T-helper 1 cell (primary cell): ENCODE measurements around the gene AHDC1.

Experiments used
- DNase-seq, 5 donors: peaks; one replicate each; pipeline ENCODE4 v3.0.0-alpha.2; 2012 to 2020

AHDC1 gene

DNA sequence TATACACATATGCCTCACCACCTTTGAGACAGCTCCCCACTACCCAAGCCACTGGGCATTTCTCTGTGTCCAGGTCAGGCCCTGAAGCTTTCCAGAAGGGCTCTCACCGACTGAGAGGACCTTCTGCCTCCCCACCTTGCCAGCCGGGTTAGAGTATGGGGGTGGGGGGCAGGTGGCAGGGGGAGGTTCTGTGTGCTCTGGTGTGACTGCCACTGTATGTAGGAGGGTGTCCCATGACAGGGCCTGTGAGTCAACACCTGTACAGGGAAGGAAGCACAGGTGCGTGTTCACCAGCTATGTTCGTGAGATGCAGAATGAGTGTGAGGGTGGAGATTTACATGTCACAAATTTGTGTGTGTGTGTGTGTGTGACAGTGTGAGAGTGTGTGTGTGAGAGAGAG is 7.0 kb downstream of the AHDC1 start:
- no peak for DNase-seq

DNA sequence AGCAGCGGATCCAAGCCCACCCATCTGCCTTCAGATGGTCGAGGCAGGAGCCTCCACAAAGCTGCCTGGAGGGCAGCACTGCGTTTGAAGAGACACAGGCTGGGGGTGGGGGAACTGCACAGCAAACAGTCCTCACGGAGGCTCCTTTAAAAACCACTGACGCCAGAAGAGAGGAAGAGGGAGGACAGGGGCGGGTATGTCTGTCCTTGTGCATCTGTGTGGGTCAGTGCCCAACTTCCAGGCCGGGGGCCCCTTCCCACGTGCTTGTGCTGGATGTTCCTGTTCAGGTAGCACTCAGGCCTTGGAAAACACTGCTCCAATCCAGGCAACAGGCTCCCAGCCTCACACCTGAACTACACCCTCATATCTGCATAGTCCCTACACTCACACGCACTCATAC is 7.7 kb downstream of the AHDC1 start:
- no peak for DNase-seq

DNA sequence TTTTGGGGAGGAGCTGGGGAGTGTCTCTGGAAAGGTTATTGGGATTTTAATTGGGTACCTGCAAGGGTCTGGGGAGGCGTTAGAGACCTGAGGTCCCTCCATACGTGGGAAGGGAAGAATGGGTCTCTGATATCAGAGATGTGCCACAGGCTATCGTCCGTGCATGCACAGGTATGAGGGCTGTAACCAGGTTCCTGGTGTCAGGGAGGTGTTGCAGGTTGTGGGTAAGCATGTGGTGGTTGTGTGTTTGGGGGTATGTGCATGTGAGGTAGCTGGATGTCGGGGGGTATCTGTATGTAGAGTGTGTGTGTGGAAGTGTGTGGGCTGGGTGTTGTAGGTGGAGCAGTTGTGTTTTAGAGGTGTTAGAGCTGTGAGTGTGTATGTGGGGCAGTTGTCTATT is 8.3 kb downstream of the AHDC1 start:
- no peak for DNase-seq

- no peak for DNase-seq
Measured at GRCh38 chr1:27594564-27595510, 9.1 kb downstream of the AHDC1 start.

GRCh38 chr1:27593678-27594563 is 10.0 kb downstream of the AHDC1 start:
- no peak for DNase-seq

DNA sequence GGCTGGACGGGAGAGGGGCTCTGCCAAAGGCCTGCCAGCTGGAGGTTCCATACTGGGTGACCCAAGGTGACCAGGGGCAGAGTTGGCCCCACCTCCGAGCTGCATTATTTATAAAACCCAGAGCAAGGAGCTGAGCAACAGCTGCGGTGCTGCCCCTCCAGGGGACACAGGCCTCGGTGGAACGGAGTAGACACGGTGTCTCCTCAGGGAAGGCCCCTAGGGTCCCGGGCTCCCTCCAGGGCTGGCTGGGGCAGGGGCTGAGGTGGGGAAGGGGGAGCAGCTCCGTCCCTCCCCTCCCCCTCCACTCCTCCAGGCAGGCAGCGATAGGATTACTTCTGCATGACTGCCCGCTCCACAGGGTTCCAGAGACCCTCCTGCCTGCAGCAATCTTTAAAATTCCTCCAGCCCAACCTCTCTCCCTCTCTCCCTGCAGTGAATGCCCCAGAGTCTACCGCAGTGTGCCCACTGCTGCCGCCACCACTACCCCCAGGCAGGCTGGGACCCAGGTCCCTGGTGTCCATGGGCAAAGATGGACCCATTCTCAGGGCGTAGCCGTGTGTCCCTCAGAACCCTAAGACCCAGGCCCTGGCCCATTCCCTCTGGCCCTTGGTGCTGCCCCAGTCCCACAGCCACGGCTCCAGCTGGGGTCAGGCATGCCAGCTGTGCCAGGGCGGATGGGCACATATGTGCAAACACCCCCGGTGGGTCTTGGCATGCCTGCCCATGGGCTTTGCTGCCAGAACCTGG is 10.8 kb downstream of the AHDC1 start:
- DNase-seq: no peak

DNA sequence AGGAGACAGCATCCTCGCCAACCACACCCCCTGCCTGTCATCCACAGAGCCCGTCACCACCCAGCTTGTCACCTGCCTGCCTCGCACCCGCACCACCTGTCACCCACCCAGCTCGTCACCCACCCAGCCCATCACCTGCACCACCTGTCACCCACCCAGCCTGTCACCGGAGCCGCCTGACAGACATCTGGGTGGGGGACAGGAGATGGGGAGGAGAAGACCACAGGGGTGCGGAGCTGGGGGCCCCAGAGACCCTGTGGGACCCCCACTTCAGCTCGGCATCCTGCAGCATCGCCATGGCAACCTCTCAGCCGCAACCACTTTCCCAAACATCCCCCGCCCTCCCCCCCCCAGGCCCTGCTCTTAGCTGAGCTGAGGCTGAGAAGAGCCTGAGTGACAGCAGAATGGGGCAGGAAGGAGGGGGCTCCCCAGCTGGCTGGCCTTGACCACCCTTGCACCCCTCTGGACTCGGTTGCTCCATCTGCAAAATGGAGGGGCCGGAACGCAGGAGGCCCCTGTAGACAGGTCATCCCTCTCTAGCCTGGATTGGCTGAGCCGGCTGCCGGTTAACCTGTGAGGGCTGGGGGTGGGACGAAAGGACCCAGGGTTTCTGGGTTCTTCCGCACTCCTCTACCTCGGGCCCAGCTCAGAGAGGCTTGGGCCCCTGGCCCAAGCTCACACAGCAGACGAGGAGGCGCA is 11.6 kb downstream of the AHDC1 start:
- no peak for DNase-seq

DNA sequence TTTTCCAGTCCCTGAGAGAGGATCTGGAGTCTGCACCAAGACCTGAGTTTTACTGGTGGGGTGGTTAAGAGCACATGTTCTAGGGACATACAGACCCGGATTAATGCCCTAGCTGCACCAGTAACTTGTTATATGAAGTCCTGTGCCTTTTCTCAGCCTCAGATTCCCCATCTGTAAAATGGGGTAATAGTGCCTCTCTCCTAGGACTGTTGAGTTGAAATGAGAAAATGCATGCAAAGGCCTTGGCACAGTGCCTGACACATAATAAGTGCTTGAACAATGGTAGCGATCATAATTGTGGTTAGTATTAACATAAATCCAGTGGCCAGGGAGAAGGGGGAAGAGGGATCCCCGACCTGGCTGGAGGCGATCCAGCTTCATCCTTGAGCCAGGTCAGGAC is 12.3 kb downstream of the AHDC1 start:
- no peak for DNase-seq

GRCh38 chr1:27590917-27591508 is 12.9 kb downstream of the AHDC1 start:
- DNase-seq: no peak

GRCh38 chr1:27589841-27590426 is 14.0 kb downstream of the AHDC1 start:
- no peak for DNase-seq

DNA sequence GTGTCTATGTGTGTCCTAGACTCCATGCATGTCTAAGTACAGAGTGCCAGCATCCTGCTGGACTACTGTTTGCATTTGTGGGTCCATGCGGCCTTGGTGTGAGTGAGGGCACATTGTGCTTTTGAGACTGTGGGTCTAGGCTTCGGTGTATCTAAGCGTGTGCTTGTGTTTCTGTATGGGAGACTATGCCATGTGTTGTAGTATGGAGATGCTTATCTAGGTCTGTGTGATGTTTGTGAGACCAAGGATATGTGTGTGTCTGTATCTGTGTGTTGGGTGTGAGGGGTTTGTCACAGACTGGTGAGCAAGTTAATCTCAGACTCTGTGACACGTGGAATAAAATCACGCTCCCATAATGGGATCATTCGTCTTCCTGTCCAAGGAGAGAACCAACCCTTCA is 14.5 kb downstream of the AHDC1 start:
- DNase-seq: no peak

DNA sequence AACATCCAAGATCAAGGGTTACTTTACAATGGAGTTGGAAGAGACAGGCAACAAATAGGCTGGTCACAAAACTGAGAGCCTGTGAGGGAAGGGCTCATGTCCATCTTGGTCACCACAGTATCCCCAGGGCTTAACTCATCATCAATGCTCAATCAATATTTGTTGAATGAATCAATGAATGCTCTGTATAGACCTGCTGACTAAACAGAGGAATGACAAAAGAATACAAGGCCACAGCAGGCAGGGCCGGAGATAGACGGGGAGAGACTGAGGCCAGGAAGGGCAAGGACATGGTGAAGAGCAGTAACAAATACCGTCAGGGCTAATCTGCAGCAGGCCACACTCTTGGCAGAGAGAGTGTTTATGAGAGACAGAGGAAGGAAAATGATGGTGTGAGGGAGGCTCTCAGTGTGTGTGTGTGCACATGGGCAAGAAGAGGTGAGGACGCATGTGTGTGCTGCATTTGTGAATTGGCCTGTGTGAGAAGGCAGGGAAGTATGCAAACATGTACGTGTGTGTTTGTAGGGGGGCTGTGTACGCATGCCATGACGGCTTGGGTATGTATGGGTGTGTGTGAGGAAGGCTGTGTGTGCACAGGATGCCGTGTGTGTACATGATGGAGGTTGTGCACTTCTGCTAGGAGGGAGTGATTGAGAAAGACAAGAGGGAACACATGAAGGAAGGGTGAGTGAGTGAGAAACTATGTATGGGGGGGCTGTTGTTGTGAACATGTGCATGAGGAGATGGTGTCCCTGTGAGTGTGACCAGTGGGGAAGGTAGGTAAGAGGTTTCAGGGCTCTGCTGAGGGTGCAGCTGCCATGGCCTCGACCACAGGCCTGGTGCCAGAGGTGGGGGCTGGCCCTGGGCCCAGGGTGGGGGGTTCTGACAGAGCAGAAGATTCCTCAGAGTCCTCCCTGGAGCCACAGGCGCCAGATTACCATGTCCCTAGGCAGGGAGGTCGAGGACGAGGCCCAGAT is 15.4 kb downstream of the AHDC1 start:
- no peak for DNase-seq

GRCh38 chr1:27585684-27586083 is 18.3 kb downstream of the AHDC1 start:
- DNase-seq: no peak

DNA sequence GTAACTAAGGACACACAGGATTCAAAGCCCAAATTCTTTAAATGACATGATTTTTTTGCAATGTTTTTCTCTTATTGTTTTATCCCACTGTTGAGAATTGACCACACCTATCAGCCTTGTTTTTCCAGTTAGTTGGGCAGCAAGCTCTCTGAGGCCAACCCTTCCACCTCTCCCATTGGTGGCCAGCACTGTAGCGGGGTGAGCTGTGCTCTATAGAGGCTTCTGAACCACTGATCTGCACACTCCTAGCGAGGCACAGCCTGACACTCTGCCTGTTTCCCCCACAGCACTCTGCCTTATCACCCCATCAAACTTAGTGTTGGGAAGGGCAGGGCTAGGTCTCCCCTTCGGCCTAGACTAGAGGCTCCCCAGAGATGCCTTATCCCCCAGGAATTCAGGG is 19.5 kb downstream of the AHDC1 start:
- no peak for DNase-seq

DNA sequence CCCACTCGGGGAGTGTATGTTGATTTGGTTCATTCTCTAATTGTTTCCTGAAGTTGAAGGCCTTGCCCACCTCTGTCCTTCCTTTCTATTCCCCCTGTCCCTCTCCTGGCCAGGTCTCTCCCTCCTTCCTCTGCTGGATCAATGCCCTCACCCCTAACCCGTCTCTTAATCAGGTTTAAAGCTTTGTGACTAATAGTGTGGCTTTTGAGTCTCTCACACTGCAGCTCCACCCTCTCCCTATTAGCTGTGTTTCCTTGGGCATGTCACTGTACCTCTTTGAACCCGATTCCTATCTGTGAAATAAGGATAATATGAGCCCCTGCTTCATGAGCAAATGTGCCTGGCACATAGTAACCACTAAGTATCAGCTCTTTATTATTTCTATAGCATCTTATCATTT is 20.5 kb downstream of the AHDC1 start:
- no peak for DNase-seq

DNA sequence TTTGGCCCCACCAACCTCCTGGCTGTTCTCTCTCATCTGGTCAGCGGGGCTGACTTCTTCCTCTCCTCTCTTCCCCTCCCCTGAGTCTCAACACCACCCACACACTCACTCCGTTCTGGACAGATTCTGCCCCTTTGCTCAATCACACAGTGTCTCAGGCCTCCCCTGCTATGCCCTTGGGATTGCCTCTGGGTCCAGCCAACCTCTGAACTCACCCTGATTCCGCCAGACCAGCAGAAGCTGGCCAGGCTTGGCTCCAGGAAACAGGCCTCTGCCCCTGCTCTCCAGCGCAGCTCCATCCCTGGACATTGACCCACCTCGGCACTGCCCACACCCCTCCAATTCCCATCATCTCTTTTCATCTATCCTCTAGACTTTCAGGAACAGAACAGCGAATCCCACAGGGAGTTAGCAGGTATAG is 22.1 kb downstream of the AHDC1 start:
- DNase-seq: no peak

DNA sequence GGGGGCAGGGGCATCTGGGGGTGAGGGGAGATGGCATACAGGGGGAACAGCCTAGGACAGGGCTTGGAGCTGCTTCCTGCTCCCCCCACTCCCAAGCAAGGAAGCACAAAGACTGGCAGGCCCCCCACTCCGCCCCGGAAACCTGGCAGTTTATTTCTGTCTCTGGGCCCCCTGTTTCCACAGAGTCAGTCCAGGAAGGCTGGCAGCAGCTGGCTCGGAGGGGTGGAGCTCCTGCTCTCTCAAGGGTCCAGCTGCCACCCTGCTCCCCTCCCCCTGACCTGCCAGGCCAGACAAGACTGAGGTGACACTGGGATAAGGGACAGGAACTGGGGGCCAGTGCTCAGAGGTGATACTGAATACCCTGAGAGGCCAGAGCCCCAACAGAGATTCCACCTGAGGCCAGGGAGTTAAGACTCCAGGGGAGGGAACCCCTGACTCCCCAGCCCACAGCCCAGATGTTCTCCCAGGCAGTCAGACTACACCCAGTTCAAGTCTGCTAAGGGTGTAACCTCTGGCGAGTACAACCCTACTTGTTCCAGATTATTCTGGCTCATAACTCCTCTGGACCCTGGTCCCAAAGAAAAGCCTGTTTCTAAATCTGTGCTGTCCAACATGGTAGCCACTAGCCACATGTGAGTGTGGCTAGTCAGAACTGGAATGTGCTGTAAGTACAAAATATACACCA is 26.3 kb downstream of the AHDC1 start:
- DNase-seq: no peak

- DNase-seq: no peak
Measured at GRCh38 chr1:27576806-27577227, 27.1 kb downstream of the AHDC1 start.

DNA sequence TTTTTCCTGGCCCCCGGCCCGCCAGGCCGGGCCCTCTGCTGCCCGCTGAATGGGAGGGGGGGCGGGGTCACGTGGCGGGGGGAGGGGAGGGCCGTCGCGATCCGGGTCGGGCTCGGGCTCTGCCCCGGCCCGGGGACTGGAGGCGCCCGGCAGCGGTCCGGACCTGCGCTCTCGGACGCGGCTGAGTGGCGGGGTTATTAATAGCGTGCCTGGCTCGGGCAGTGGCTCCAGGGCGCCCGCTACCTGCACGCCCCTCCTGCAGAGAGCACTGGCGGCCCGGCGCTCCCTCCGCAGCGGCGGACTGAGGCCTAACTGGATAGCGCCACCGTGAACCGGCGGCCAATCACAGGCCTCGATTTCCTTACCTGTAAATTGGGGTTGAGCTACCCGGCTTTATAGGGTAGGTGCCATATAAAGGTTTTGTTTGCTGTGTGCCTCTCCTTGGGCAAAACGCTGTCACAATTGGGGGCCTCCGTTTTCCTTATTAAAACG is 28.1 kb downstream of the AHDC1 start:
- DNase-seq: no peak
